Caco-2 (cell line): ENCODE data around the gene HELZ. TPM values are rescaled to one million over a fixed set of nuclear protein-coding genes. Genes with fewer than 3 reads are reported as not detected.

ENCODE experiments used
- BruUV-seq: library from RNA; stranded (reverse); fragments of 400-500 nt; replicated peaks from 2 replicates; lab custom pipeline; 2021; lab: Mats Ljungman, UMichigan
- CTCF ChIA-PET: fragments of 300-600 bp; sonication (Branson Sonifier 250); formaldehyde crosslinking; loops from one replicate; lab custom pipeline; 2022; ENCODE audit warnings: antibody characterized with exemption; lab: Charles Lee
- POLR2A ChIA-PET: fragments of 300-600 bp; sonication (Branson Sonifier 250); formaldehyde crosslinking; loops from one replicate; lab custom pipeline; 2022; ENCODE audit warnings: antibody characterized with exemption; lab: Charles Lee
- DNase-seq, 2 experiments: peaks; one replicate each; pipeline versions ENCODE4 v3.0.0 to v3.0.0-alpha.2; 2020 to 2022
- H3K27me3 ChIP-seq: replicated peaks from 2 replicates; pipeline ENCODE4 v1.6.0; 2011; ENCODE audit warnings: low read length; ENCODE audit not compliant: control insufficient read depth, insufficient read depth
- H3K36me3 ChIP-seq: 2 replicates; pipeline ENCODE4 v1.5.1; 2011; ENCODE audit warnings: low read length; ENCODE audit not compliant: control insufficient read depth, insufficient read depth
- H3K4me1 ChIP-seq: fragments of 250-450 bp; sonication (Bioruptor Pico); 2 replicates; pipeline ENCODE4 v1.5.1; 2020; ENCODE audit warnings: mild to moderate bottlenecking
- H3K4me3 ChIP-seq: 2 replicates; pipeline ENCODE4 v1.5.1; 2011; ENCODE audit warnings: low read depth, mild to moderate bottlenecking, control low read depth, low read length
- H3K9me3 ChIP-seq: fragments of 250-450 bp; sonication (Bioruptor Pico); 2 replicates; pipeline ENCODE4 v1.5.1; 2020; ENCODE audit warnings: mild to moderate bottlenecking, moderate library complexity
- H3K27ac Mint-ChIP-seq: one replicate; pipeline ENCODE4 v1.8.0; 2022; ENCODE audit warnings: mixed read lengths; ENCODE audit not compliant: unreplicated experiment
- H3K27me3 Mint-ChIP-seq: one replicate; pipeline ENCODE4 v1.8.0; 2022; ENCODE audit warnings: mixed read lengths; ENCODE audit not compliant: insufficient read depth, unreplicated experiment
- H3K36me3 Mint-ChIP-seq: one replicate; pipeline ENCODE4 v1.8.0; 2022; ENCODE audit warnings: mild to moderate bottlenecking, mixed read lengths; ENCODE audit not compliant: insufficient read depth, unreplicated experiment
- H3K4me1 Mint-ChIP-seq: one replicate; pipeline ENCODE4 v1.8.0; 2022; ENCODE audit warnings: low read depth, mixed read lengths; ENCODE audit not compliant: unreplicated experiment
- H3K4me3 Mint-ChIP-seq: one replicate; pipeline ENCODE4 v1.8.0; 2022; ENCODE audit warnings: mild to moderate bottlenecking, moderate library complexity, mixed read lengths; ENCODE audit not compliant: unreplicated experiment
- H3K9me3 Mint-ChIP-seq: one replicate; pipeline ENCODE4 v1.8.0; 2022; ENCODE audit warnings: mixed read lengths; ENCODE audit not compliant: unreplicated experiment
- CTCF ChIP-seq, 2 experiments: fragments of 200-600 bp in 1 of 2; IDR thresholded peaks; 1 replicate in 1 of 2; 2 replicates in 1 of 2; pipeline versions ENCODE4 v1.5.1 to v1.8.0; 2011 to 2022; ENCODE audit warnings: antibody characterized with exemption in 1 of 2, control low read depth in 1 of 2, inconsistent platforms in 1 of 2, low read depth in 1 of 2, low read length in 1 of 2, mild to moderate bottlenecking in 1 of 2, moderate library complexity in 1 of 2; ENCODE audit not compliant: insufficient read depth in 1 of 2, severe bottlenecking in 1 of 2, unreplicated experiment in 1 of 2
- intact Hi-C: fragments of 100-400 bp; cut with micrococcal nuclease; formaldehyde crosslinking; loops from one replicate; pipeline ENCODE4 v1.10.0; 2022; ENCODE audit not compliant: unreplicated experiment
- total RNA-seq: library from RNA; stranded (reverse); gene quantifications from 2 replicates; pipeline ENCODE4 v1.2.3, GENCODE V29; 2022

HELZ gene
- total RNA-seq, 1 experiment from 2014 or later, result 63.8 TPM

GRCh38 chr17:67217446-67217845 is 27.6 kb downstream of the HELZ start:
- H3K27ac Mint-ChIP-seq, result no peak overlapping the region
- H3K27me3 ChIP-seq, result no peaks in the 10 kb centered on the region
- intact Hi-C loops, result no loop called here
- peaks cover 2% of the 10 kb centered on the region; the same call in 1 of the 2 replicates for H3K36me3 ChIP-seq
- H3K9me3 Mint-ChIP-seq, result no peaks in the 10 kb centered on the region
- H3K9me3 ChIP-seq, result no peaks in the 10 kb centered on the region
- H3K4me1 Mint-ChIP-seq, result peaks cover 6% of the 10 kb centered on the region
- ChIA-PET CTCF (no interaction called here), POLR2A (no interaction called here)
- H3K4me3 ChIP-seq, result no peak overlapping the region
- no peak for TF ChIP-seq CTCF (IDR thresholded peaks at IDR 0.05; ENCODE audit: insufficient read depth in 1 of 2, low read depth in 1 of 2, low read length in 1 of 2, severe bottlenecking in 1 of 2, unreplicated experiment in 1 of 2)
- H3K36me3 Mint-ChIP-seq, result peaks cover 14% of the 10 kb centered on the region
- no peaks in the 10 kb centered on the region for H3K27me3 Mint-ChIP-seq
- no TSS peak for BruUV-seq
- H3K4me3 Mint-ChIP-seq, result no peak overlapping the region
- no peak for DNase-seq
- peaks cover 13% of the 10 kb centered on the region for H3K4me1 ChIP-seq

- no peaks in the 10 kb centered on the region for H3K27me3 ChIP-seq
- Mint-ChIP-seq H3K4me1 (peaks cover 6% of the 10 kb centered on the region), H3K9me3 (no peaks in the 10 kb centered on the region), H3K4me3 (no peak overlapping the region), H3K27ac (no peak overlapping the region), H3K27me3 (no peaks in the 10 kb centered on the region), H3K36me3 (peaks cover 14% of the 10 kb centered on the region)
- peaks cover 2% of the 10 kb centered on the region; the same call in 1 of the 2 replicates for H3K36me3 ChIP-seq
- BruUV-seq, result no TSS peak
- ChIA-PET POLR2A (no interaction called here), CTCF (no interaction called here)
- no peak for TF ChIP-seq CTCF (IDR thresholded peaks at IDR 0.05; ENCODE audit: insufficient read depth in 1 of 2, low read depth in 1 of 2, low read length in 1 of 2, severe bottlenecking in 1 of 2, unreplicated experiment in 1 of 2)
- H3K4me3 ChIP-seq, result no peak overlapping the region
- peaks cover 18% of the 10 kb centered on the region for H3K4me1 ChIP-seq
- DNase-seq, result no peak
- no peaks in the 10 kb centered on the region for H3K9me3 ChIP-seq
- intact Hi-C loops, result no loop called here
Measured at GRCh38 chr17:67216578-67217320, 28.2 kb downstream of the HELZ start.

GRCh38 chr17:67215991-67216421 is 29.0 kb downstream of the HELZ start:
- H3K27me3 ChIP-seq, result no peaks in the 10 kb centered on the region
- POLR2A ChIA-PET, result no interaction called here
- Mint-ChIP-seq H3K4me1 (peaks cover 1% of the 10 kb centered on the region), H3K36me3 (peaks cover 9% of the 10 kb centered on the region), H3K4me3 (no peak overlapping the region), H3K27ac (no peak overlapping the region), H3K9me3 (no peaks in the 10 kb centered on the region), H3K27me3 (no peaks in the 10 kb centered on the region)
- H3K9me3 ChIP-seq, result no peaks in the 10 kb centered on the region
- no TSS peak for BruUV-seq
- no peak for DNase-seq
- peaks cover 2% of the 10 kb centered on the region; the same call in 1 of the 2 replicates for H3K36me3 ChIP-seq
- no peak for TF ChIP-seq CTCF (IDR thresholded peaks at IDR 0.05; ENCODE audit: insufficient read depth in 1 of 2, low read depth in 1 of 2, low read length in 1 of 2, severe bottlenecking in 1 of 2, unreplicated experiment in 1 of 2)
- CTCF ChIA-PET, result no interaction called here
- no peak overlapping the region for H3K4me3 ChIP-seq
- peaks cover 23% of the 10 kb centered on the region for H3K4me1 ChIP-seq
- intact Hi-C loops, result no loop called here
